HepG2 (cell line): ENCODE measurements around the gene ZNF683. TPM values are rescaled to one million over a fixed set of nuclear protein-coding genes. Genes with fewer than 3 reads are reported as not detected.

ENCODE experiments used
- ATAC-seq: fragments of 200-7000 bp; cut with Tn5 transposase; 3 replicates; pipeline ENCODE4 v1.9.1; 2020; ENCODE audit warnings: mild to moderate bottlenecking, moderate library complexity
- BruUV-seq: library from RNA; stranded (reverse); fragments of 400-500 nt; replicated peaks from 2 replicates; lab custom pipeline; 2021; lab: Mats Ljungman, UMichigan
- CTCF ChIA-PET: fragments of 300-600 bp; formaldehyde crosslinking; extraction: SDS; loops from one replicate; lab custom pipeline; 2021; ENCODE audit warnings: low total read pairs, inconsistent platforms, low intra/inter-chr PET ratio; lab: Yijun Ruan, JAX
- POLR2A ChIA-PET: fragments of 350-600 bp; sonication (Branson Sonifier 250); formaldehyde crosslinking; loops from one replicate; lab custom pipeline; 2020; ENCODE audit warnings: antibody characterized with exemption, inconsistent platforms; lab: Yijun Ruan, JAX
- DNase-seq: peaks from one replicate; pipeline ENCODE4 v3.0.0-alpha.2; 2015; ENCODE audit warnings: low spot score
- FAIRE-seq: peaks from 3 replicates; lab custom pipeline; 2011; peaks lifted over from hg19 to GRCh38; lab: Jason Lieb, UNC
- H2AFZ ChIP-seq: one replicate; pipeline ENCODE4 v1.6.1; 2011; ENCODE audit warnings: low read length, inconsistent platforms
- H3K27ac ChIP-seq: fragments of 300-600 bp; 3 replicates; pipeline ENCODE4 v1.8.0; 2011; ENCODE audit warnings: mixed run types, mild to moderate bottlenecking, mixed read lengths, low read length, inconsistent platforms; ENCODE audit not compliant: insufficient read depth; ENCODE audit errors: extremely low read length
- H3K27me3 ChIP-seq, 2 experiments: fragments of 200-600 bp in 1 of 2; 2 replicates in 1 of 2; 3 replicates in 1 of 2; pipeline versions ENCODE4 v1.6.0 to v1.8.0; 2011; ENCODE audit warnings: low read length in 2 of 2, mild to moderate bottlenecking in 2 of 2, moderate library complexity in 2 of 2, inconsistent platforms in 1 of 2; ENCODE audit not compliant: insufficient read depth in 2 of 2, control insufficient read depth in 1 of 2
- H3K36me3 ChIP-seq, 2 experiments: fragments of 200-600 bp in 1 of 2; replicated peaks in 1 of 2; 2 replicates in 1 of 2; 3 replicates in 1 of 2; pipeline versions ENCODE4 v1.5.1 to v1.8.0; 2011; ENCODE audit warnings: low read length in 2 of 2, inconsistent platforms in 1 of 2; ENCODE audit not compliant: insufficient read depth in 2 of 2, control insufficient read depth in 1 of 2
- H3K4me1 ChIP-seq: 2 replicates; pipeline ENCODE4 v1.5.1; 2012; ENCODE audit warnings: low read length, inconsistent platforms; ENCODE audit not compliant: insufficient read depth
- H3K4me2 ChIP-seq: 2 replicates; pipeline ENCODE4 v1.6.0; 2011; ENCODE audit warnings: low read depth, low read length, inconsistent platforms
- H3K4me3 ChIP-seq, 3 experiments: fragments of 200-600 bp in 1 of 3; sonication (generic), shearing (Covaris generic) in 1 of 3; replicated peaks in 1 of 3; 2 replicates each; pipeline ENCODE4 v1.5.1; 2011 to 2016; ENCODE audit warnings: low read length in 3 of 3, inconsistent platforms in 2 of 3, low read depth in 2 of 3, mild to moderate bottlenecking in 2 of 3, control low read depth in 1 of 3, mixed read lengths in 1 of 3; ENCODE audit not compliant: insufficient read depth in 1 of 3
- H3K79me2 ChIP-seq: one replicate; pipeline ENCODE4 v1.6.1; 2011; ENCODE audit warnings: low read length, inconsistent platforms; ENCODE audit not compliant: insufficient read depth
- H3K9ac ChIP-seq: 2 replicates; pipeline ENCODE4 v1.6.0; 2011; ENCODE audit warnings: mild to moderate bottlenecking, low read depth, low read length, inconsistent platforms; ENCODE audit not compliant: insufficient read depth
- H3K9me3 ChIP-seq: 2 replicates; pipeline ENCODE4 v1.5.1; 2012; ENCODE audit warnings: mild to moderate bottlenecking, low read length
- H4K20me1 ChIP-seq: 2 replicates; pipeline ENCODE4 v1.6.0; 2011; ENCODE audit warnings: inconsistent platforms, mild to moderate bottlenecking, low read length, moderate library complexity; ENCODE audit not compliant: insufficient read depth
- KMT2A ChIP-seq: sonication (generic); formaldehyde crosslinking; IDR thresholded peaks from 2 replicates; pipeline ENCODE4 v1.4.0; 2020; ENCODE audit warnings: missing genetic modification reagents
- SRF ChIP-seq: IDR thresholded peaks from 2 replicates; pipeline ENCODE4 v1.6.1; 2011; ENCODE audit warnings: mild to moderate bottlenecking, low read depth, low read length, moderate library complexity
- TRIM24 ChIP-seq: sonication (generic); formaldehyde crosslinking; IDR thresholded peaks from 2 replicates; pipeline ENCODE4 v1.8.0; 2022; ENCODE audit warnings: mild to moderate bottlenecking, missing genetic modification reagents
- XBP1 ChIP-seq: sonication (generic); formaldehyde crosslinking; IDR thresholded peaks from 2 replicates; pipeline ENCODE4 v1.5.0; 2020; ENCODE audit warnings: missing genetic modification reagents
- ZNF468 ChIP-seq: sonication (generic); formaldehyde crosslinking; IDR thresholded peaks from 2 replicates; pipeline ENCODE4 v1.8.0; 2022; ENCODE audit warnings: mild to moderate bottlenecking, moderate library complexity, missing genetic modification reagents
- ZNF629 ChIP-seq: sonication (generic); formaldehyde crosslinking; conservative IDR thresholded peaks from 2 replicates; pipeline ENCODE4 v1.5.0; 2020; ENCODE audit warnings: missing genetic modification reagents
- ZNF800 ChIP-seq: sonication (generic); formaldehyde crosslinking; IDR thresholded peaks from 2 replicates; pipeline ENCODE4 v1.4.0; 2020; ENCODE audit warnings: missing genetic modification reagents
- WGBS: methylation state at CpG from one replicate; pipeline ENCODE4 v1.1.6; 2017; ENCODE audit warnings: low lambda C conversion rate; 5-methylcytosine and 5-hydroxymethylcytosine counted together
- in situ Hi-C: cut with HindIII; loops from 2 replicates; pipeline ENCODE4 v1.10.0; 2017; ENCODE audit warnings: low pct_unique_long_range_greater_than_20kb; ENCODE audit not compliant: extremely low pct_ligation_motif_present
- intact Hi-C: fragments of 100-400 bp; cut with micrococcal nuclease; formaldehyde crosslinking; loops from one replicate; pipeline ENCODE4 v1.10.0; 2022; ENCODE audit not compliant: unreplicated experiment
- polyA plus RNA-seq, 8 experiments: library from polyadenylated mRNA; depleted of rRNA in 3 of 8; stranded (reverse) in 7 of 8; unstranded in 1 of 8; fragments of >200 nt; fragmentation: Illumina TruSeq in 4 of 8; extraction: Trizol in 4 of 8; gene quantifications; 2 replicates each; pipeline versions ENCODE4 v1.2.1 to v1.2.3, GENCODE V29; 2011 to 2016; ENCODE audit warnings: low read depth in 4 of 8, missing spikeins in 1 of 8, mixed read lengths in 1 of 8; ENCODE audit not compliant: insufficient read depth in 1 of 8
- total RNA-seq, 5 experiments: library from RNA; depleted of rRNA; stranded (reverse); fragments of >200 nt; fragmentation: Illumina TruSeq; extraction: Trizol; gene quantifications; 2 replicates each; pipeline ENCODE4 v1.2.3, GENCODE V29; 2016; ENCODE audit warnings: low read depth in 1 of 5

The ZNF683 gene
- total and polyA plus RNA-seq, 2 of the 13 experiments (the other 11 are each of a cell fraction or from before 2014, with no cell fraction given): not detected

GRCh38 chr1:26315874-26316850 lies 56.4 kb downstream of the ZNF683 start:
- H3K27ac ChIP-seq: no peak overlapping the region
- 64% methylated on average over 8 of the region's 8 CpGs for WGBS
- H3K79me2 ChIP-seq: no peaks in the 10 kb centered on the region
- ChIA-PET CTCF (no interaction called here), POLR2A (interaction anchor here (0.6 kb wide), 1 partner anchor 1499 kb away, joined by 3 read pairs; no protein-coding TSS in a partner anchor)
- H4K20me1 ChIP-seq: no peaks in the 10 kb centered on the region
- H3K27me3 ChIP-seq: no peaks in the 10 kb centered on the region
- no peaks in the 10 kb centered on the region for H3K9me3 ChIP-seq
- no peak overlapping the region for H3K4me3 ChIP-seq
- DNase-seq (no peak), FAIRE-seq (no peak), ATAC-seq (no peak)
- intact Hi-C loops: no loop called here
- H2AFZ ChIP-seq: no peak overlapping the region
- peaks cover 15% of the 10 kb centered on the region; the same call in 1 of the 2 replicates for H3K4me1 ChIP-seq
- in situ Hi-C loops: no loop called here
- H3K4me2 ChIP-seq: no peak overlapping the region
- BruUV-seq: no TSS peak
- H3K36me3 ChIP-seq: no peaks in the 10 kb centered on the region
- peak; percentile 64 for TF ChIP-seq ZNF629 (CRISPR knock-in tag)
- TF ChIP-seq ZNF800 (CRISPR knock-in tag): no peak
- TF ChIP-seq XBP1 (CRISPR knock-in tag): no peak
- TF ChIP-seq TRIM24 (CRISPR knock-in tag): no peak
- TF ChIP-seq KMT2A: no peak
- no peak for TF ChIP-seq SRF
- no peak for TF ChIP-seq ZNF468 (CRISPR knock-in tag)
- no peak overlapping the region for H3K9ac ChIP-seq
